H1 (cell line): ENCODE results near the gene CEBPE.
A peak's percentile ranks its signal among the peaks of the same experiment; 100 is the strongest.

ENCODE experiments used
- CTCF ChIP-seq, 3 experiments: IDR thresholded peaks; 1 replicate in 2 of 3; 2 replicates in 1 of 3; pipeline versions ENCODE4 v1.5.1 to v1.6.1; 2011; ENCODE audit warnings: low read length in 3 of 3, mild to moderate bottlenecking in 3 of 3, inconsistent platforms in 2 of 3, low read depth in 1 of 3, moderate library complexity in 1 of 3; ENCODE audit not compliant: insufficient read depth in 1 of 3; ENCODE audit errors: control extremely low read depth in 1 of 3
- E2F6 ChIP-seq: IDR thresholded peaks from 2 replicates; pipeline ENCODE4 v1.6.1; 2012; ENCODE audit warnings: inconsistent platforms

GRCh38 chr14:23093991-23094665 is 24.9 kb downstream of the CEBPE start:
- TF ChIP-seq E2F6 (no peak), CTCF (IDR thresholded peaks at IDR 0.05; ENCODE audit: control extremely low read depth in 1 of 3, insufficient read depth in 1 of 3, low read depth in 1 of 3, low read length in 3 of 3) (peak; percentile 28 to 35 (median 33))
